Suppressor macrophage treated with lipopolysaccharide for 1 hour (primary cell): ENCODE results near the gene SYT17.

Experiments used
- DNase-seq, 3 donors: peaks; one replicate each; pipeline ENCODE4 v3.0.0-alpha.2; 2020 to 2022

SYT17 gene

GRCh38 chr16:19269098-19269497, 101.1 kb downstream of the SYT17 start:
- no peak for DNase-seq

GRCh38 chr16:19274165-19274797, 106.2 kb downstream of the SYT17 start:
- DNase-seq, result no peak

- no peak for DNase-seq
Measured at GRCh38 chr16:19278403-19278802, 110.4 kb downstream of the SYT17 start.

GRCh38 chr16:19281246-19281645, 113.2 kb downstream of the SYT17 start:
- DNase-seq, result no peak

- DNase-seq, result no peak
Measured at GRCh38 chr16:19282101-19282500, 114.1 kb downstream of the SYT17 start.

GRCh38 chr16:19283637-19284036, 115.6 kb downstream of the SYT17 start:
- DNase-seq, result no peak

- peak in 2 of 3 donors; percentile 37 for DNase-seq
Measured at GRCh38 chr16:19284207-19284606, 116.2 kb downstream of the SYT17 start.

GRCh38 chr16:19285431-19285830, 117.4 kb downstream of the SYT17 start, which contains the start of gene CLEC19A:
Gene CLEC19A, plus strand, starts transcription at chr16:19285731. Its CDS starts 121 bp downstream, at chr16:19285852.
- DNase-seq, result no peak

- DNase-seq, result no peak
Measured at GRCh38 chr16:19286827-19287226, 118.8 kb downstream of the SYT17 start.

- DNase-seq, result no peak
Measured at GRCh38 chr16:19287241-19287640, 119.2 kb downstream of the SYT17 start.

GRCh38 chr16:19288872-19289799, 121.1 kb downstream of the SYT17 start:
- peak in 2 of 3 donors; percentile 44 to 50 for DNase-seq

- no peak for DNase-seq
Measured at GRCh38 chr16:19289811-19290485, 121.9 kb downstream of the SYT17 start.

GRCh38 chr16:19290860-19291259, 122.8 kb downstream of the SYT17 start:
- DNase-seq, result no peak

- peak; percentile 48 to 67 (median 55) for DNase-seq
Measured at GRCh38 chr16:19291475-19291874, 123.4 kb downstream of the SYT17 start.

- DNase-seq, result no peak
Measured at GRCh38 chr16:19292186-19292585, 124.1 kb downstream of the SYT17 start.

- peak; percentile 97 to 100 (median 98) for DNase-seq
Measured at GRCh38 chr16:19294156-19294649, 126.2 kb downstream of the SYT17 start.

- DNase-seq, result peak in 2 of 3 donors; percentile 22 to 27
Measured at GRCh38 chr16:19295393-19295792, 127.4 kb downstream of the SYT17 start.

- no peak for DNase-seq
Measured at GRCh38 chr16:19297454-19297853, 129.4 kb downstream of the SYT17 start.

GRCh38 chr16:19299565-19299964, 131.5 kb downstream of the SYT17 start:
- no peak for DNase-seq

- DNase-seq, result peak; percentile 59 to 74 (median 70)
Measured at GRCh38 chr16:19301931-19302330, 133.9 kb downstream of the SYT17 start.

- DNase-seq, result peak; percentile 85 to 95 (median 90)
Measured at GRCh38 chr16:19304750-19305149, 136.7 kb downstream of the SYT17 start.

GRCh38 chr16:19305443-19305842, 137.4 kb downstream of the SYT17 start:
- no peak for DNase-seq
